ENCODE results near the gene RHOV. TPM values are rescaled to one million over a fixed set of nuclear protein-coding genes. Genes with fewer than 3 reads are reported as not detected.

The RHOV gene
- total and polyA plus RNA-seq, 10 of the 15 experiments (the other 5 are each of a cell fraction or from before 2014, with no cell fraction given): 0.24 to 39.3 (median 9.3) TPM

- TF ChIP-seq SMC3 (IDR thresholded peaks at IDR 0.05; ENCODE audit: borderline replicate concordance, low read length): no peak
- TF ChIP-seq, protein P1, sequence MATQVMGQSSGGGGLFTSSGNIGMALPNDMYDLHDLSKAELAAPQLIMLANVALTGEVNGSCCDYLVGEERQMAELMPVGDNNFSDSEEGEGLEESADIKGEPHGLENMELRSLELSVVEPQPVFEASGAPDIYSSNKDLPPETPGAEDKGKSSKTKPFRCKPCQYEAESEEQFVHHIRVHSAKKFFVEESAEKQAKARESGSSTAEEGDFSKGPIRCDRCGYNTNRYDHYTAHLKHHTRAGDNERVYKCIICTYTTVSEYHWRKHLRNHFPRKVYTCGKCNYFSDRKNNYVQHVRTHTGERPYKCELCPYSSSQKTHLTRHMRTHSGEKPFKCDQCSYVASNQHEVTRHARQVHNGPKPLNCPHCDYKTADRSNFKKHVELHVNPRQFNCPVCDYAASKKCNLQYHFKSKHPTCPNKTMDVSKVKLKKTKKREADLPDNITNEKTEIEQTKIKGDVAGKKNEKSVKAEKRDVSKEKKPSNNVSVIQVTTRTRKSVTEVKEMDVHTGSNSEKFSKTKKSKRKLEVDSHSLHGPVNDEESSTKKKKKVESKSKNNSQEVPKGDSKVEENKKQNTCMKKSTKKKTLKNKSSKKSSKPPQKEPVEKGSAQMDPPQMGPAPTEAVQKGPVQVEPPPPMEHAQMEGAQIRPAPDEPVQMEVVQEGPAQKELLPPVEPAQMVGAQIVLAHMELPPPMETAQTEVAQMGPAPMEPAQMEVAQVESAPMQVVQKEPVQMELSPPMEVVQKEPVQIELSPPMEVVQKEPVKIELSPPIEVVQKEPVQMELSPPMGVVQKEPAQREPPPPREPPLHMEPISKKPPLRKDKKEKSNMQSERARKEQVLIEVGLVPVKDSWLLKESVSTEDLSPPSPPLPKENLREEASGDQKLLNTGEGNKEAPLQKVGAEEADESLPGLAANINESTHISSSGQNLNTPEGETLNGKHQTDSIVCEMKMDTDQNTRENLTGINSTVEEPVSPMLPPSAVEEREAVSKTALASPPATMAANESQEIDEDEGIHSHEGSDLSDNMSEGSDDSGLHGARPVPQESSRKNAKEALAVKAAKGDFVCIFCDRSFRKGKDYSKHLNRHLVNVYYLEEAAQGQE (IDR thresholded peaks at IDR 0.05; ENCODE audit: low read depth, low read length): no peak
- TF ChIP-seq, protein P2, sequence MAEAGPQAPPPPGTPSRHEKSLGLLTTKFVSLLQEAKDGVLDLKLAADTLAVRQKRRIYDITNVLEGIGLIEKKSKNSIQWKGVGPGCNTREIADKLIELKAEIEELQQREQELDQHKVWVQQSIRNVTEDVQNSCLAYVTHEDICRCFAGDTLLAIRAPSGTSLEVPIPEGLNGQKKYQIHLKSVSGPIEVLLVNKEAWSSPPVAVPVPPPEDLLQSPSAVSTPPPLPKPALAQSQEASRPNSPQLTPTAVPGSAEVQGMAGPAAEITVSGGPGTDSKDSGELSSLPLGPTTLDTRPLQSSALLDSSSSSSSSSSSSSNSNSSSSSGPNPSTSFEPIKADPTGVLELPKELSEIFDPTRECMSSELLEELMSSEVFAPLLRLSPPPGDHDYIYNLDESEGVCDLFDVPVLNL (IDR thresholded peaks at IDR 0.05; ENCODE audit: low read depth, low read length): no peak
These were observed 41.2 kb upstream of the RHOV start (continued) for GRCh38 chr15:40915116-40915661.

GRCh38 chr15:40914486-40914885 lies 40.5 kb upstream of the RHOV start:
- in situ Hi-C loops (cut with MboI): no loop called here
- Histone ChIP-seq H3K4me1 (ENCODE audit: control insufficient read depth, insufficient read depth, low read length) (peaks cover 9% of the 10 kb centered on the region), H4K20me1 (ENCODE audit: control insufficient read depth, insufficient read depth) (no peaks in the 10 kb centered on the region), H3K9me3 (replicated peaks; ENCODE audit: control insufficient read depth, insufficient read depth, low read length) (no peaks in the 10 kb centered on the region), H3K9ac (ENCODE audit: control insufficient read depth, insufficient read depth, low read length) (no peak overlapping the region), H3K79me2 (ENCODE audit: control insufficient read depth, insufficient read depth, low read length) (no peaks in the 10 kb centered on the region), H3K4me3 (no peak overlapping the region), H2AFZ (ENCODE audit: control insufficient read depth, low read depth, low read length) (no peak overlapping the region), H3K36me3 (ENCODE audit: control insufficient read depth in 2 of 2, insufficient read depth in 2 of 2, low read length in 1 of 2) (no peaks in the 10 kb centered on the region), H3K4me2 (ENCODE audit: control insufficient read depth, insufficient read depth) (no peak overlapping the region), H3K27me3 (replicated peaks in 1 of 2; ENCODE audit: control insufficient read depth in 2 of 2, insufficient read depth in 2 of 2, low read length in 1 of 2) (no peaks in the 10 kb centered on the region; a peak in 1 of 4 replicates), H3K27ac (ENCODE audit: control insufficient read depth, insufficient read depth) (no peak overlapping the region)
- BruUV-seq (replicated peaks): no TSS peak
- ChIA-PET POLR2A (interaction anchor here (0.6 to 0.7 kb wide), 2 partner anchors 44 to 189 kb away, joined by 4 read pairs; no protein-coding TSS in a partner anchor), SMC1A (ENCODE audit: uncharacterized antibody, unreplicated experiment) (interaction anchor here (1.1 to 2.1 kb wide), 7 partner anchors 10 to 274 kb away, joined by 3 to 8 read pairs (median 4); no protein-coding TSS in a partner anchor), RAD21 (ENCODE audit: unreplicated experiment) (interaction anchor here (0.6 to 1.3 kb wide), 6 partner anchors 27 to 270 kb away, joined by 3 to 7 read pairs (median 3); no protein-coding TSS in a partner anchor), CTCF (interaction anchor here (0.6 to 6.1 kb wide), 14 partner anchors 10 to 276 kb away, joined by 3 to 30 read pairs (median 3); partner anchors contain the start of gene RHOV)
- peak; percentile 73 for ATAC-seq
- 44% methylated on average over 8 of the region's 8 CpGs for WGBS (ENCODE audit: insufficient coverage, insufficient replicate concordance, low lambda C conversion rate, missing lambda C conversion rate)
- DNase-seq (ENCODE audit: low read depth, low spot score): no peak
- intact Hi-C loops (cut with micrococcal nuclease; ENCODE audit: unreplicated experiment): no loop called here
- FAIRE-seq: no peak
- TF ChIP-seq, protein P3, sequence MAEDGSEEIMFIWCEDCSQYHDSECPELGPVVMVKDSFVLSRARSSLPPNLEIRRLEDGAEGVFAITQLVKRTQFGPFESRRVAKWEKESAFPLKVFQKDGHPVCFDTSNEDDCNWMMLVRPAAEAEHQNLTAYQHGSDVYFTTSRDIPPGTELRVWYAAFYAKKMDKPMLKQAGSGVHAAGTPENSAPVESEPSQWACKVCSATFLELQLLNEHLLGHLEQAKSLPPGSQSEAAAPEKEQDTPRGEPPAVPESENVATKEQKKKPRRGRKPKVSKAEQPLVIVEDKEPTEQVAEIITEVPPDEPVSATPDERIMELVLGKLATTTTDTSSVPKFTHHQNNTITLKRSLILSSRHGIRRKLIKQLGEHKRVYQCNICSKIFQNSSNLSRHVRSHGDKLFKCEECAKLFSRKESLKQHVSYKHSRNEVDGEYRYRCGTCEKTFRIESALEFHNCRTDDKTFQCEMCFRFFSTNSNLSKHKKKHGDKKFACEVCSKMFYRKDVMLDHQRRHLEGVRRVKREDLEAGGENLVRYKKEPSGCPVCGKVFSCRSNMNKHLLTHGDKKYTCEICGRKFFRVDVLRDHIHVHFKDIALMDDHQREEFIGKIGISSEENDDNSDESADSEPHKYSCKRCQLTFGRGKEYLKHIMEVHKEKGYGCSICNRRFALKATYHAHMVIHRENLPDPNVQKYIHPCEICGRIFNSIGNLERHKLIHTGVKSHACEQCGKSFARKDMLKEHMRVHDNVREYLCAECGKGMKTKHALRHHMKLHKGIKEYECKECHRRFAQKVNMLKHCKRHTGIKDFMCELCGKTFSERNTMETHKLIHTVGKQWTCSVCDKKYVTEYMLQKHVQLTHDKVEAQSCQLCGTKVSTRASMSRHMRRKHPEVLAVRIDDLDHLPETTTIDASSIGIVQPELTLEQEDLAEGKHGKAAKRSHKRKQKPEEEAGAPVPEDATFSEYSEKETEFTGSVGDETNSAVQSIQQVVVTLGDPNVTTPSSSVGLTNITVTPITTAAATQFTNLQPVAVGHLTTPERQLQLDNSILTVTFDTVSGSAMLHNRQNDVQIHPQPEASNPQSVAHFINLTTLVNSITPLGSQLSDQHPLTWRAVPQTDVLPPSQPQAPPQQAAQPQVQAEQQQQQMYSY (CRISPR knock-in tag; IDR thresholded peaks at IDR 0.05): no peak
- no peak for TF ChIP-seq RCOR1 (conservative IDR thresholded peaks at IDR 0.05; ENCODE audit: low read depth, low read length)
- TF ChIP-seq NFXL1 (IDR thresholded peaks at IDR 0.05; ENCODE audit: borderline replicate concordance): no peak
- TF ChIP-seq FOXK2 (IDR thresholded peaks at IDR 0.05): no peak
- TF ChIP-seq ZSCAN29 (IDR thresholded peaks at IDR 0.05): no peak
- no peak for TF ChIP-seq MEF2B (IDR thresholded peaks at IDR 0.05; ENCODE audit: partially characterized antibody, poor library complexity, severe bottlenecking)
- peak; percentile 38; the same call in 1 of the 2 replicates for TF ChIP-seq SMC3 (IDR thresholded peaks at IDR 0.05; ENCODE audit: borderline replicate concordance, low read length)
- TF ChIP-seq EGR1 (IDR thresholded peaks at IDR 0.05; ENCODE audit: borderline replicate concordance in 1 of 2, low read depth in 2 of 2, low read length in 2 of 2): no peak
- TF ChIP-seq IRF4 (IDR thresholded peaks at IDR 0.05; ENCODE audit: low read depth, low read length): no peak
- TF ChIP-seq RAD21 (IDR thresholded peaks at IDR 0.05; ENCODE audit: insufficient read depth, low read depth, low read length): peak; percentile 24; the same call in 1 of the 2 replicates
- no peak for TF ChIP-seq KLF5 (IDR thresholded peaks at IDR 0.05; ENCODE audit: partially characterized antibody)
- TF ChIP-seq ZBED1 (IDR thresholded peaks at IDR 0.05; ENCODE audit: borderline replicate concordance): no peak
